Epithelial cell of prostate (primary cell): ENCODE data around the gene RNF144B.

Source experiments
- DNase-seq: peaks from one replicate; pipeline ENCODE4 v3.0.0-alpha.2; 2011; ENCODE audit warnings: low read depth, low spot score
- H3K27ac ChIP-seq: fragments of 450-650 bp; 2 replicates; pipeline ENCODE4 v1.5.1; 2017; ENCODE audit warnings: mild to moderate bottlenecking

Gene RNF144B

GRCh38 chr6:18472941-18473340, 85.8 kb downstream of the RNF144B start:
- DNase-seq = no peak
- no peak overlapping the region for H3K27ac ChIP-seq

- DNase-seq = no peak
- H3K27ac ChIP-seq = no peak overlapping the region
These were observed 86.6 kb downstream of the RNF144B start for GRCh38 chr6:18473755-18474154.

GRCh38 chr6:18477301-18477941, 90.3 kb downstream of the RNF144B start:
- no peak for DNase-seq
- H3K27ac ChIP-seq = peak overlapping the region; percentile 64

- H3K27ac ChIP-seq = no peak overlapping the region
These were observed 91.5 kb downstream of the RNF144B start for GRCh38 chr6:18478610-18479009.

GRCh38 chr6:18481870-18482269, 94.7 kb downstream of the RNF144B start:
- no peak overlapping the region for H3K27ac ChIP-seq
- no peak for DNase-seq

More at GRCh38 chr6:18478610-18479009, 91.5 kb downstream of the RNF144B start:
- DNase-seq = no peak

- no peak overlapping the region for H3K27ac ChIP-seq
- no peak for DNase-seq
These were observed 98.7 kb downstream of the RNF144B start for GRCh38 chr6:18485660-18486435.

DNA sequence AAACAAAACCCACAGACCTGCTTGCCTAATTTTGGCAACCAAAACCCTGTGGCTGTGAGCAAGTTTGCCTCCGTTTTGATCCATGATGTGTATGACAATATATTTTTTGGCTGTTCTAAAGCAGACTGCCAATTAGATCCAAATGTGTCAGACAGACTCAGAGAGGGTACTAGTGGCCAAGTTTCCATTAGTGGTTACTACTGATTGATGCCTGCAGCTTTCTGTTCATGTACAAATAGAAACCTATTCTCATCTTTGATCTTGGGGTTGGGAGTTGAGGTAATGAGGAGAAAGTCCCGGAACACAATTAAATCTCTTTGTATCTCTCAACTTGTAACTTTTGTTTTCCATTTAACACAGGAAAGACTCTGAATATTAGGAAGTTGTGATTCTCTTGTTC, 100.9 kb downstream of the RNF144B start:
- peak; percentile 14 for DNase-seq
- H3K27ac ChIP-seq = peak overlapping the region; percentile 92

GRCh38 chr6:18488526-18489270, 101.5 kb downstream of the RNF144B start:
- H3K27ac ChIP-seq = peak overlapping the region; percentile 92
- peak; percentile 88 for DNase-seq

DNA sequence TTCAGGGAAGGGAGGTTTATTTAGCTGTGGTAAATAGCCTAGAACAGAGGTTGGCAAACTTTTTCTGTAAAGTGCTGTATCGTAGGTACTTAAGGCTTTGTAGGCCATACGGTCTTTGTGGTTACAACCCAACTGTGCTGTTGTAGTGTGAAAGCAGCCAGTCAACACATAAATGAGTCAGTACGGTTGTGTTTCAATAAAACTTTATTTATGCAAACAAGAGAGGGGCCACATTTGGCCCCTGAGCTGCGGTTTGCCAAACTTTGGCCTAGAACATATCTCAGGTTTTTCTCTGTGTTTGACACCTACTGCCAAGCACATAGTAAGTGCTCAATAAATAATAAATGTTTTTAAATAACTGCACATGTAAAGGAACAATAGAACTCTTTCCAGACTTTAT, 102.2 kb downstream of the RNF144B start:
- H3K27ac ChIP-seq = peak overlapping the region; percentile 92

GRCh38 chr6:18491308-18492045, 104.3 kb downstream of the RNF144B start:
- no peak for DNase-seq
- peak overlapping the region; percentile 92 for H3K27ac ChIP-seq

More for the DNA sequence above, 102.2 kb downstream of the RNF144B start:
- DNase-seq = no peak

DNA sequence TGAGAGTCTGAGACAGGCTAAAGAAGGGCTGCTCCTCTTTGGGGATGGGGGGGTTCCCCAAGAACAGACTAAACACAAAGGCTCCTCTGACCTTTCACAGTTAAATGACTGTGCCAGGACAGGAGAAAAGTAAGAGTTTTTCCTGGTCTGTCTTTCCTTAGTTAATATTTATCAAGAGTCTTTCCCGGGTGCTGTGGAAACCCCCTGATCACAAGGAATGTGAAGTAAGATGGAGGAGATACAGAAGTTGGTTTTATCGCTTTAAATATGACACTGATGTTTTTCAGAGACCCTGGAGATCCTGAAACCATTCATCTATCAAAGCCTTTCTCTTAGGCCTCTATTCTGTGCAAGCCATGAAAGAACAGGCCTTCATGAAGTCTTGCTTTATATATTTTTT, 105.8 kb downstream of the RNF144B start:
- peak overlapping the region; percentile 92 for H3K27ac ChIP-seq
- DNase-seq = no peak

- peak overlapping the region; percentile 92 for H3K27ac ChIP-seq
- peak; percentile 31 for DNase-seq
These were observed 106.3 kb downstream of the RNF144B start for GRCh38 chr6:18493382-18493891.

GRCh38 chr6:18493925-18494324, 106.8 kb downstream of the RNF144B start:
- no peak for DNase-seq
- H3K27ac ChIP-seq = peak overlapping the region; percentile 92

GRCh38 chr6:18495236-18495635, 108.1 kb downstream of the RNF144B start:
- no peak for DNase-seq
- peak overlapping the region; percentile 92 for H3K27ac ChIP-seq

DNA sequence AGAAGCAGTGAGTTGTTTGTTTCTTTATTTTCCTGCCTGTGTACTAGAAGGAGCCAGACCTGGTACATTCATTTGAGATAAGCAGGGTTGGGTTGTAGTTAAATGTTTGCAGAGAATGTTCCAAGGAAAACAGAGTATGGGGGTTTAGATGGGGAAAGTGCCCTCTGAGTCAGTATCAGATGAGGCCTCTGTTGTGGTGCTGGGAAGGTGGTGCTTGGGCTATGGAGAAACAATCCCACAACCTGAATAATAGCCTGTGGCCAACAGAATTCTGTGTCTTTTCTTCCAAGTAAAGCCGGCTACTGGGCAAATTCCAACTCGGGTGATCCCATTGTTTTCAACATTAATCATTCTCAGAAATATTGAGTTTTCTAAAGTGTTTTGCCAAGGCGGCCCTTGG, 109.3 kb downstream of the RNF144B start:
- no peak overlapping the region for H3K27ac ChIP-seq

DNA sequence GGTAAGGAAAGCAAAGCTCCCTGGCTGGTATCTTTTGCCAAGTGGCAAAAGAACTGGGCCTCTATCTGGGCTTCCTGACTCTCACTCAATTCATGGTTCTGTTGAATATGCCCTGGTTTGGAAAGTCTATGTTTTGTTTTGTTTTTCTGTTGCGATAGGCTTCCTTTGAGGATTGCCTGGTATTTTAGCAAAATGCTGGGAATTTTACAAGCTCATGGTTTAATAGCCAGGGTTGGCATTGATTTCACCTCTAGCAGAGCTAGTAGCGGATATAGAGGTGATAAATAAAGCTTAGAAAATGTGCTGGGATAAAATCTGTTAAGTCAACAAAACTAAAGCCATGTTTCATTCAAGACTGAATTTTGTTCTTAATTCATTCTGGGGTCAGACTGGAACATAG, 109.9 kb downstream of the RNF144B start:
- DNase-seq = no peak
- no peak overlapping the region for H3K27ac ChIP-seq

More for the DNA sequence above, 109.3 kb downstream of the RNF144B start:
- DNase-seq = no peak

- DNase-seq = no peak
These were observed 111.3 kb downstream of the RNF144B start for GRCh38 chr6:18498408-18498807.

GRCh38 chr6:18500921-18501662, 113.9 kb downstream of the RNF144B start:
- H3K27ac ChIP-seq = no peak overlapping the region
- DNase-seq = no peak

More at GRCh38 chr6:18498408-18498807, 111.3 kb downstream of the RNF144B start:
- no peak overlapping the region for H3K27ac ChIP-seq

DNA sequence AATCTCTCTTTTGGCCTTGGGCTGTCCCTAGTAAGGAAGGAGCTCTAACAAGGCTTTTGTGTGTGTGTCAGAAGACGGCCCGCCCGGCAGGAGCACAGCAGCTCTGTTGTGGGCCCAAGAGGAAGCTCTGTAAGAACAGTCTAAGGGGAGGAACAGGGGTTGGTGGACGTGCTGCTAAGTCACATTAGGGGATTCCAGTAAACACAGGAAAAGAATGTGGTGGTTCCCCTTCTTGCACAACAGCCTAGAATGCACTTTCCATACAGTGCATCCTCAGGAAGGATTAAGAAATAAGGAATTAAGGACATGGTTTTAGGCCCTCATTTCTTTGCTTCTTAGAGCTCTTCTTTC, 114.5 kb downstream of the RNF144B start:
- no peak for DNase-seq
- no peak overlapping the region for H3K27ac ChIP-seq
